GM18520 (cell line): ENCODE data around the gene PHF12.

ENCODE experiments used
- ATAC-seq: cut with Tn5 transposase; IDR thresholded peaks from one replicate; pipeline ENCODE4 v1.9.1; 2021; ENCODE audit not compliant: unreplicated experiment

Gene PHF12

GRCh38 chr17:28862561-28862960, 88.8 kb downstream of the PHF12 start:
- ATAC-seq = no peak

GRCh38 chr17:28861393-28862203, 89.7 kb downstream of the PHF12 start:
- no peak for ATAC-seq

- no peak for ATAC-seq
Observed at GRCh38 chr17:28860363-28860808, 90.9 kb downstream of the PHF12 start.

- no peak for ATAC-seq
Observed at GRCh38 chr17:28858801-28859355, 92.4 kb downstream of the PHF12 start.

GRCh38 chr17:28857905-28858800, 93.2 kb downstream of the PHF12 start:
- no peak for ATAC-seq

GRCh38 chr17:28856028-28856574, 95.2 kb downstream of the PHF12 start:
- no peak for ATAC-seq

GRCh38 chr17:28855336-28855679, 96.0 kb downstream of the PHF12 start:
- ATAC-seq = no peak
